Measurements from ENCODE around the gene HIF1A. TPM values are rescaled to one million over a fixed set of nuclear protein-coding genes. Genes with fewer than 3 reads are reported as not detected.

Gene HIF1A
- total and polyA plus RNA-seq, 2 of the 8 experiments (the other 6 are each of a cell fraction or from before 2014, with no cell fraction given): 54.8 to 175 TPM

DNA sequence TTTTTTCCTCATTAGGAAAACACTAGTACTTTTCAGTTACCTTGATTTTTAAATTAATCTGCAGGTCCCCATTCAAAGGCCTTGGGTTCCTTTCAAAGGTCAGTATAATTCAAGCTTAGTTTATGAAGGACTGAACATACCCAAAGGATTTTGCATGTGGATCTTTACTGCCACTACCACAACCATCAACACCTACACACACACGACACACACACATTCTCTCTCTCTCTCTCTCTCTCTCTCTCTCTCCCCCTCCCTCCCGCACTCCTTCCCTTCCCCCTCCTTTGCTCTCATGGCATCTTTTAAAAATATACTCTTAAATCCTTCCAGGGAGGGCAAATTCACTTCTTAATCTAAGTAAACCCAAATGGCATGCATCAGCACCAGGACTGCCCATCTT lies 28.8 kb downstream of the HIF1A start:
- Histone ChIP-seq H2AK5ac (ENCODE audit: low read depth, low read length) (no peak overlapping the region), H3K36me3 (ENCODE audit: control insufficient read depth in 2 of 4, insufficient read depth in 4 of 4, low read length in 3 of 4) (peaks cover 11 to 79% (median 47%) of the 10 kb centered on the region in 4 experiments)
- CTCF ChIA-PET (ENCODE audit: partially characterized antibody): interaction anchor here (1.2 kb wide), 1 partner anchor 249 kb away, joined by 4 read pairs; no protein-coding TSS in a partner anchor
- no peak for TF ChIP-seq KDM5A (IDR thresholded peaks at IDR 0.05; ENCODE audit: low read length)
- TF ChIP-seq, protein P1, sequence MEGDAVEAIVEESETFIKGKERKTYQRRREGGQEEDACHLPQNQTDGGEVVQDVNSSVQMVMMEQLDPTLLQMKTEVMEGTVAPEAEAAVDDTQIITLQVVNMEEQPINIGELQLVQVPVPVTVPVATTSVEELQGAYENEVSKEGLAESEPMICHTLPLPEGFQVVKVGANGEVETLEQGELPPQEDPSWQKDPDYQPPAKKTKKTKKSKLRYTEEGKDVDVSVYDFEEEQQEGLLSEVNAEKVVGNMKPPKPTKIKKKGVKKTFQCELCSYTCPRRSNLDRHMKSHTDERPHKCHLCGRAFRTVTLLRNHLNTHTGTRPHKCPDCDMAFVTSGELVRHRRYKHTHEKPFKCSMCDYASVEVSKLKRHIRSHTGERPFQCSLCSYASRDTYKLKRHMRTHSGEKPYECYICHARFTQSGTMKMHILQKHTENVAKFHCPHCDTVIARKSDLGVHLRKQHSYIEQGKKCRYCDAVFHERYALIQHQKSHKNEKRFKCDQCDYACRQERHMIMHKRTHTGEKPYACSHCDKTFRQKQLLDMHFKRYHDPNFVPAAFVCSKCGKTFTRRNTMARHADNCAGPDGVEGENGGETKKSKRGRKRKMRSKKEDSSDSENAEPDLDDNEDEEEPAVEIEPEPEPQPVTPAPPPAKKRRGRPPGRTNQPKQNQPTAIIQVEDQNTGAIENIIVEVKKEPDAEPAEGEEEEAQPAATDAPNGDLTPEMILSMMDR (IDR thresholded peaks at IDR 0.05; ENCODE audit: control extremely low read depth in 1 of 3, insufficient read depth in 1 of 3, low read depth in 1 of 3, low read length in 3 of 3): no peak
- TF ChIP-seq, protein P2, sequence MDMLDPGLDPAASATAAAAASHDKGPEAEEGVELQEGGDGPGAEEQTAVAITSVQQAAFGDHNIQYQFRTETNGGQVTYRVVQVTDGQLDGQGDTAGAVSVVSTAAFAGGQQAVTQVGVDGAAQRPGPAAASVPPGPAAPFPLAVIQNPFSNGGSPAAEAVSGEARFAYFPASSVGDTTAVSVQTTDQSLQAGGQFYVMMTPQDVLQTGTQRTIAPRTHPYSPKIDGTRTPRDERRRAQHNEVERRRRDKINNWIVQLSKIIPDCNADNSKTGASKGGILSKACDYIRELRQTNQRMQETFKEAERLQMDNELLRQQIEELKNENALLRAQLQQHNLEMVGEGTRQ (IDR thresholded peaks at IDR 0.05; ENCODE audit: low read length): no peak
- no peak for TF ChIP-seq JUN (IDR thresholded peaks at IDR 0.05; ENCODE audit: low read depth, low read length)
- TF ChIP-seq RXRA (IDR thresholded peaks at IDR 0.05; ENCODE audit: insufficient read depth, low read depth, low read length): no peak
- TF ChIP-seq TCF12 (IDR thresholded peaks at IDR 0.05; ENCODE audit: low read depth, low read length): no peak
- no peak for TF ChIP-seq PHF8 (conservative IDR thresholded peaks at IDR 0.05; ENCODE audit: low read depth, low read length)
- no peak for TF ChIP-seq SUZ12 (IDR thresholded peaks at IDR 0.05; ENCODE audit: low read length)
- TF ChIP-seq EZH2 (IDR thresholded peaks at IDR 0.05; ENCODE audit: low read depth, low read length, severe bottlenecking): no peak
- no peak for TF ChIP-seq TAF1 (IDR thresholded peaks at IDR 0.05; ENCODE audit: low read depth, low read length)

More for the DNA sequence above, 28.8 kb downstream of the HIF1A start:
- H4K5ac ChIP-seq (ENCODE audit: insufficient read length, low read depth, low read length): no peak overlapping the region
- H2AFZ ChIP-seq (ENCODE audit: low read length): no peak overlapping the region
- no CpG with 5 or more reads among the region's 2 CpGs for WGBS, 2 experiments (ENCODE audit: extremely low coverage in 1 of 2, insufficient coverage in 1 of 2, insufficient read length in 1 of 2, insufficient replicate concordance in 2 of 2, low coverage in 1 of 2, low lambda C conversion rate in 2 of 2, missing lambda C conversion rate in 1 of 2)
- no peak overlapping the region for H3K56ac ChIP-seq (replicated peaks; ENCODE audit: insufficient read length, low read depth, low read length)
- no peak overlapping the region for H2BK20ac ChIP-seq (ENCODE audit: low read length)
- H3K23me2 ChIP-seq (ENCODE audit: low read depth, low read length): no peaks in the 10 kb centered on the region
- no peak overlapping the region for H2BK12ac ChIP-seq (ENCODE audit: low read depth, low read length)
- peaks cover 7 to 9% of the 10 kb centered on the region in 2 experiments for H4K20me1 ChIP-seq (replicated peaks in 1 of 2; ENCODE audit: control insufficient read depth in 1 of 2, insufficient read depth in 2 of 2, low read length in 2 of 2)
- peaks cover 5 to 73% of the 10 kb centered on the region in 2 experiments for H3K79me2 ChIP-seq (ENCODE audit: control insufficient read depth in 1 of 2, insufficient read depth in 2 of 2, low read length in 2 of 2)
- no peak overlapping the region for H2BK5ac ChIP-seq (ENCODE audit: low read depth, low read length)
- H3K4me1 ChIP-seq (replicated peaks in 1 of 4; ENCODE audit: control insufficient read depth in 3 of 4, insufficient read depth in 4 of 4, low read length in 3 of 4): peaks cover 0 to 2% (median 0%) of the 10 kb centered on the region in 4 experiments; a peak in 2 of 7 replicates
- no peaks in the 10 kb centered on the region for H3K9me3 ChIP-seq (ENCODE audit: insufficient read depth in 2 of 2, low read depth in 1 of 2, low read length in 1 of 2)
- H2BK15ac ChIP-seq (ENCODE audit: low read length): no peak overlapping the region
- no peak overlapping the region for H3K4me2 ChIP-seq (ENCODE audit: insufficient read depth in 1 of 2, low read depth in 2 of 2, low read length in 2 of 2)
- DNase-seq (ENCODE audit: low read depth in 1 of 2, low spot score in 2 of 2) (no peak), FAIRE-seq (no peak)
- POLR2A ChIA-PET (ENCODE audit: partially characterized antibody): no interaction called here
- H3K9ac ChIP-seq (replicated peaks in 1 of 4; ENCODE audit: extremely low read depth in 1 of 4, low read depth in 3 of 4, low read length in 3 of 4): no peak overlapping the region
- no peak overlapping the region for H3K23ac ChIP-seq (ENCODE audit: insufficient read length)
- no peak overlapping the region for H2BK120ac ChIP-seq (replicated peaks; ENCODE audit: low read depth, low read length)
- H3K4me3 ChIP-seq (ENCODE audit: extremely low read depth in 1 of 4, insufficient read depth in 2 of 4, low read depth in 3 of 4, low read length in 4 of 4): no peak overlapping the region
- H3K14ac ChIP-seq (ENCODE audit: insufficient read length): no peak overlapping the region
- H3K79me1 ChIP-seq (ENCODE audit: low read depth, low read length): no peaks in the 10 kb centered on the region
- H3K4ac ChIP-seq (replicated peaks; ENCODE audit: insufficient read length, low read depth, low read length): no peak overlapping the region
- no peak overlapping the region for H3K18ac ChIP-seq (ENCODE audit: extremely low read depth, low read length)
- H3K27ac ChIP-seq (ENCODE audit: low read depth, low read length): no peak overlapping the region
- no peaks in the 10 kb centered on the region for H3K27me3 ChIP-seq (replicated peaks in 1 of 4; ENCODE audit: control insufficient read depth in 3 of 4, extremely low read depth in 1 of 4, insufficient read depth in 3 of 4, low read length in 3 of 4)
- H4K91ac ChIP-seq (replicated peaks; ENCODE audit: insufficient read length, low read length): no peak overlapping the region
- no peak overlapping the region for H4K8ac ChIP-seq (ENCODE audit: extremely low read depth, insufficient read depth, low read length)
